NOMO-1 treated with DMSO at 0.1 percent for 48 hours (cell line): ENCODE data around the gene GPR26.

Experiments
- DNase-seq: peaks from one replicate; lab custom pipeline; 2025; ENCODE audit not compliant: unreplicated experiment; lab: John Stamatoyannopoulos, UW

Gene GPR26

DNA sequence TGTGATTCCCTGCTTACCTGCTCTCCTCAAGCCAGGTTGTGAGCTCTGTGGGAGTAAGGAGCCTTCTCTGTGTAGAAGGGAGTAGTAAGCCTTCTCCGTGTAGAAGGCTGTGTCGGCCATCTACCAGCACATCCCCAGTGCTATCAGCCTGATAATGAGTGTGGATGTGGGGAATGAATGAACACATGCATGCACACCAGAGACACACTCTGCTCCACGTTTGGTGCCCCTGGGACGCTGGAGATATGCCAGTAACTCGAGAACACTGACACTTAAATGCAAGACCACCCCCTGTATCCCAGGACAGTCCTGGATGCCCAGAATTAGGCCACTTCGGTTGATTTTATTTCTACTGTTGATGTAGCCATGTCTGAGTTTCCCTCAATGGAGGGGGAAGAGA is 21.1 kb upstream of the GPR26 start:
- no peak for DNase-seq

DNA sequence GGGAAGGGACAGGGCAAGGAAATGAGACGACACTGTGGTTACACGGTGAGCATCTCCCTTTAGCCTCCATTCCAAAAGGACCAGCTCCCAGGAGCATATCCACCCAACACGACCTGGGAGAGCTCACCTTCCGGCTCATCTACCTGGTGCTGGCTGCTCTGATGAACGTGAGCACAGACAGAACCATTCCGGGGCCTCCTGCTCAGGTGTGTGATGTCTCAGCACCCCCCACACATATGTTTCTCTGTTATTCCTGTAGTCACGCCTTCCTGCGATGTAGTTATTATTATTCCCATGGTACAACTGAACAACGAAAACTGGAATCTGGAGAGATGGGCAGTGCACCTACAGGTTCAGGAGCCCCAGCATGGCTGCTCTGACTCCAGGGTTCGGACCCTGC is 20.5 kb upstream of the GPR26 start:
- no peak for DNase-seq

DNA sequence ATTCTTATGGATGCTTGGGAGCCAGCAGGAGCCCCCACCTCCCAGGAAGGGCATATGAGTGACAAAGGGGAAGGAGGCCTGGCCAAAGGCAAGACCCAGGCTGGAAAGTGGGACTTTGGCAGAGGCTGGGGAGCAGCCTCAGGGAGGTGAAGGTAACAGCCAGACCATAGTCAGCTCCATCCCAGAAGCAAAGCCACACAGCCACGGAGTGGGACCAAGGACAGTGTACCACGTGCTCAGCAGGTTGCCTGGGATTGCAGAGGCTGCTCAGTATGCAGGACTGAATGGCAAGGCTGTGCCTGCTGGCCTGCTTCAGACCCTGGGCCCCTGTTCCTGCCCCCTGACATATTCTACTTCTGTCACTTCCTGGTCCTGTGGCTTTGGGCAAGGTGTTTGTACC is 17.6 kb upstream of the GPR26 start:
- DNase-seq = no peak

DNA sequence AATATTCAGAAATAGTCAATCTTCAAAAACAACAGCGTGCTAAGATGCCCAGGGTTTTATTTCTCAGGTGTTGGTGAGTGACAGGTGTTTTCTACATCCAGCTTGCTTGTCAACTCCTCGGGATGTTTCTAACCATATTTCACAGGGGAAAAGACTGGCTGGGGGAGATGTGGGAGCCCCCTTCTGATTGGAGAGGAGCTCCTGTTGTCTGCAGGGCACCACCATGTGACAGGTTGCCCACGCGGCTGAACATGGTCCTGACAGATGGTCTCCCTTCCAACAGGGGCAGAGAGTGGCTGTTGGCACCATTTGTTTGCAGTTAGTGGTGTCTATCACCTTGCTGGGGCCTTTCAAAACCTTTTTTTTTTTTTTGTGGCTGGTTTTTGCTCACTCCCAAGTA is 16.5 kb upstream of the GPR26 start:
- no peak for DNase-seq

DNA sequence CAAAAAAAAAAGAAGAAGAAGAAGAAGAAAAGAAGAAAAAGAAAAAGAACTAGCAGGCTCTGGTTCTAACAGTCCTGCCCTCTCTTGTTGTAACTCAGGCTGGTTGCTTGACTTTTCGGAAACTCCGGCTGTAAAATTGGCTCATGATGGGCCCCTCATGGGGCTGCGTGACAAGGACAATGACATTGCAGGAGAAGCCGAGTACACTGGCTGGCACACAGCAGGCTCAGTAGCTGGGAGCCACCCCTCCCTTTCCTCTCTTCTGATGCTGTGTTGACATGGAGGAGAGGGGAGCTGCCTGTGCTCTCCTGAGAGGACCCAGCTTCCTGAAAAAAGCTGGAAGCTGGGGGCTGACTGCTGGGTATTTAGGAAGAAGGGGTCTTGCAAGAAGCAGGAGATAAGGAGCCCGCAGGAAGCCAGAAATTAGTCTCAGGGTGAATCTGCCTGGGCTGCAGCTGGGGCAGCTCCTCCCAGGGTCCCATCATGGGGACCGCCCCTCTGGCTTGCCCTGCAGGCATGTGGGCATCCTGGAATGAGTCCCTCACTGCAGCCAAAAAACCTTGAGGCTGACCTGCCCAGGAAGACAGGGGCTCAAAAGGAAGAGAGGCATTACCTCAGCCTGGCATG is 14.6 kb upstream of the GPR26 start:
- DNase-seq = no peak

DNA sequence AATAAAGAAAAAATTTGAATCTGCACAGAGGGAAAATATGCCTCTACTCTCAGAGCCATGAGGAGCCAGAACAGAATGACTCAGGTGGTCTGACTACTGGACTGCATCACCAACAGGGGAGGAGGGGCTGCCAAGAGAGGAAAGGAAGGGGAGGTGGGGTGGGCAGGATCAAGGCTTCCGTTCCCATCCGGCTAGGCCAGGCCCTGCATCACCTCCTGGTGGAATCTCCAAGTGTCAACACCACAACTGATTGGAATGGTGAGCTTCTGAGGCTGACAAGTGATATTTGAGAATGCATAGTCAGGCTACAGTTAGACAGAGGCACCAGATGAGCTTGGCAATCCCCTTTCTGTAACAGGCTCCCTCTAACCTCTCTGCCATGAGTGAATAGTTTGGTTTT is 10.4 kb upstream of the GPR26 start:
- no peak for DNase-seq

DNA sequence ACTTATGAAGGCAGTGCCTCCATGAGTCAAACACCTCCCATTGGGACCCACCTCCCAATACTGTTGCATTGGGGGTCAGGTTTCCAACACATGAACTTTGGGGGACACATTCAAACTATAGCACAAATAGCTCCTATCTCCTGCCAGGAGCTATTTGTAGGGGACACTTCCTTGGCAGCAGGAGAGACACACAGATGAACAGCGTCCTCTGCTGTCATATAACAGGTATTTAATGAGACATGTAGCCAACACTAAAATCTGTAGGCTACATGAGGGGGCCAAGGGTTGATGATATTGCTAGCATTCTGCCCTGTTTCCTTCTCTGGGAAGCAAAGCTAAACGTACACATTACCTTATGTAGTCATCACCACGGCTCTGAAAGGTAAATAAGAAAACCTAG is 2.6 kb upstream of the GPR26 start:
- DNase-seq = no peak

DNA sequence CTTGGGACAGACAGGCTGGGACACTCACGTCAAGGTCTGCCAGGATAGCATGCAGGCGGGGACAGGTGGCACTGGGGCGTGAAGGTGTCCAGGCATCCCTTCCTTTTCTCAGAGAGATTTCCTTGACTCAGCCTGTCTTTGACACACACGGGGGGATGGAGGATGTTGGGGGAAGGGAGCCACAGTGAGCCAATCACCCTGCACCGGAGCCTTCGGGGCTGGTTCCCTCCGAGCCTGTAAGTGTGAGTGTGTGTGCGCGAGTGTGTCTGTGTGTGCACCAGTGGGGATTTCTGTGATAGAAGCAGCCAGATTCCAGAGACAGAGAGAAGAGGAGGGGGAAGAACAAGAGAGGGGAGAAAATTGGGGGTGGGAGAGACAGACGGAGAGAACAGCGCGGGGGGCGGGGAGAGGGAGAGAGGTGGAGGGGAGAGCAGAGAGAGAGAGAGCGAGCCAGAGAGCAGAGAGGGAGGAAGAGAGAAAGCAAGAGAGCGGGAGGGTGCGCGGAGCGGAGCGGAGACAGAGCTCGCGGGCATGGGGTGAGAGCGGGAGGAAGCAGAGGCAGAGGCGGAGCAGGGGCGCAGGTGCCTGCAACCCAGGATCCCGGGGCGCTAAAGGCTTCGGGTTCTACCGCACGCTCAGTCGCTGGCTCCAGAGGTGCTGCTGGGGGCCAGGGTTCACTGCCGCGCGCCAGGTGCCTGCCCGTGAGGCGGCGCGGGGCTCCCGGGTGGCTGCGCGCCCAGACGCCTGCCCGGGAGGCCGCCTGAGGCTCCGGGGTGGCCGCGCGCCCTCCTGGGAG is 466 bp upstream of the GPR26 start:
- no peak for DNase-seq

DNA sequence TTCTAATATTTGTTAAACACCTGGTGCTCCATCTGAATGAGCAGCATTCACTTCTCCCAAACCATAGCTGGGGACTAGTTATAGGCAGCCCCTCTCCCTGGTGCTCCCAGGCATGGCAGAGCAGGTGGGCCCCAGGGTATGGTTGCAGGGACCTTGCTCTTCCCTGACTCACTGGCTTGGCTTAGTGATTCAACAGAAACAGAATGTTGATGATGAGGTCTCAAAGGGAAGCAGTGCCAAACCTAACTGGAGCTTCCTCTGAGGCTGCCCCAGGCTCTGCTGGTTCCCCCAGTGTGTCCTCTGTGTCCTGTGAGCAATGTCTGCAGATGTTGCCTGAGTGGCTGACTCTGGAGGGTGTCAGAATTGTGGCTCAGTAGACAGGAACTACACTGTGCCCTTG is 3.7 kb downstream of the GPR26 start:
- no peak for DNase-seq

DNA sequence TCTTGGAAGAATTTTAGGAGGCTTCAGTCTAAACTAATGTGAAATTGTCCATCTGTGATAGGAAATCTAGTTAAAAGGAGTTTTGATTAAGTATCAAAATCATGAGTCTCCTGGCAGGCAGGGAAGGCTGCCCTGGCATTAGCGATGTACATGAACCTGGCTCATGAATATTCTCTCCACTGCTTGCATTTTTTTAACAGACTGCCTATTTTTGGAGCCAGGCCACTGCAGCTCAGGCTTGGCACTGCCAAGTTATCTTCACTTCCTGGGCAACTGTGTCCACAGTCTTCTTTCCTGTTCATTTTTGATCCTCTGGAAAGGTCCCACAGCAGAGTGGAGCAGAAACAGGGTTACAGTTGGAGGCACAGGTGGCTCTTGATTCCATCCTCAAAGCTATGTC is 7.0 kb downstream of the GPR26 start:
- no peak for DNase-seq

DNA sequence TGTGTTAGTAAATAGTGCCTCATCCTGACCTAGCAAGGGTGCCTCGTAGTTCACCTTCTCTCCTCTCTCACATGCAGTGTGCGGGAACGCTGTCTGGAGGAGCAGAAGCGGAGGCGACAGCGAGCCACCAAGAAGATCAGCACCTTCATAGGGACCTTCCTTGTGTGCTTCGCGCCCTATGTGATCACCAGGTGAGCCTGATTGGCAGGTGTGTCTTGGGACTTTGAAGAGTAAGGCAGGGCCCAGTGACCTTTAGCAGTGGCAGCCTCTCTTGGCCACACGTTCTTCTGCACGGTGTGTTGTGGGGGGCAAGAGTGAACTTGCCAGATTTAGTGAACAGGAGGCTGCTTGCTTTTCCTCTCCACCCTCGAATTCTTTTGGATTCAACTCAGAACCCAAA is 8.6 kb downstream of the GPR26 start:
- DNase-seq = no peak

DNA sequence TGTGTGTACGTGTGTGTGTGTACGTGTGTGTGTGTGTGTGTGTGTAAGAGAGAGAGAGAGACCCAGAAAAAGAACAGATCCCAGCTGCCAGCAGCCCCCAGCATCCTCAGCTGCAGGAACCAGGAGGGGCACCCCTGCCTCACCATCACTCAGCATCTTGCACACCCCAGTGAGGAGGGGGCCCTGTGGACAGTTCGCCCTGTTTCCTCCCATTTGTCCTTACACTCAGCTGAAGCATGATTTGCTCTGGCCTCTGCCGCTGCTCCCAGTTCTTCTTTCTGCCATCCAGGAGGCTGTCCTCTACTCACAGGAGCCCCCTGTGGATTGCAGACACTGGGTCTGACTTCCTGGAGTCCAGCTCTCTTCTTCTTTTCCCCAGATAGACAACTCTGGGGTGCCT is 9.7 kb downstream of the GPR26 start:
- DNase-seq = no peak

DNA sequence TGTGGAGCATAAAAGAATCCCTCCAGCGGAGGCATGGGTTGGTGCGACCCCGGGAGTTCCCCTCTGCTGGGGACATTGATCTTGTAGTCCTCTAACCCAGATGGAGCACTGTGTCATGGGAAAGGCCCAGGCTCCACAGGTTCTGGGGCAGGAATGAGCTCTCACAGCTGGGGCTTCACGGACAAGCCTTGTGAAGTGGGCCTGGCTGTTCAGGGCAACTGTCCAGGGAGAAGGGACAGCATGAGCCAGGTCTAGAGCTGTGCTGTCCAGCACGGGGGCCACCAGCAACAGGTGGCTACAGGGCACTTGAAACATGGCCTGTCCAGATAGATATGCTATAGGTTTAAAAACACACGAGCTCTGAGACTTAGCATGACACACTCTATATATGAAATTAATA is 11.4 kb downstream of the GPR26 start:
- no peak for DNase-seq

DNA sequence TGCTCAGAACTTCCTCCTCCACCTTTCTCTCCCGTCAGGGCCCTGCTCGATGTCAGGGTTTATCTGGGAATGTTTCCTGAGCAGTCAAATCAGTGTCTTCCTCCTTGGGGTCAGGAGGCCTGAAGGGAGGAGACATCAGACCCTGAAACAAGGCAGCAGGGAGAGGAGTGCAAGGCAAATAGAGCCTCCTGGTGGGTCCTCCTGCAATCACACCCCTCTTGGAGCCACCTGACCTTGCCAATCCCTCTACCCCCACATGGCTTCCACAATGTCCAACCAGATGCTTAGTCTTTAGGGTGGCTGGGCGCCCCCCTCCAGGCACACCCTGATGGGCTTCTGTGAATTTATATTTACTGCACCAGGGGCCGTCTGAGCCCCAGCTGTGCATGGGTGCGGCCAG is 12.2 kb downstream of the GPR26 start:
- DNase-seq = no peak

DNA sequence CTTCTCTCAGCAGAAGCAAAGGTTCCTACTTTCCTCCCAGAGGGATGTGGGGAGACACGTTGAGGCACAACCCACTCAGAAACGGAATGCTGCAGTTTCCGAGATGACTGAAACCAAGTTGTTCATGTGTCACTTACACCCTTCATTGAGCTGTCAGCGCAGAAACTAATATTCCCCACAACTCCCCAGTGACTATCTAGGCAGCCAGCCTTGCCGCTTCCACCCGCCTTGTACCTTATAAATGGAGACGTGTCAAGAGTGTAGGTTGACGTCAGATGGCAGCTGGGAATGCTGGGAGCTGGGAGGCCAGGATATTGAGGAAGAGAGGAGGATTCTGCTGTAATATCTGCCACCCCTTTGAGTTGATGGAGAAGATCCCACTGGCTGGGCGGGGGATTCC is 15.1 kb downstream of the GPR26 start:
- no peak for DNase-seq

DNA sequence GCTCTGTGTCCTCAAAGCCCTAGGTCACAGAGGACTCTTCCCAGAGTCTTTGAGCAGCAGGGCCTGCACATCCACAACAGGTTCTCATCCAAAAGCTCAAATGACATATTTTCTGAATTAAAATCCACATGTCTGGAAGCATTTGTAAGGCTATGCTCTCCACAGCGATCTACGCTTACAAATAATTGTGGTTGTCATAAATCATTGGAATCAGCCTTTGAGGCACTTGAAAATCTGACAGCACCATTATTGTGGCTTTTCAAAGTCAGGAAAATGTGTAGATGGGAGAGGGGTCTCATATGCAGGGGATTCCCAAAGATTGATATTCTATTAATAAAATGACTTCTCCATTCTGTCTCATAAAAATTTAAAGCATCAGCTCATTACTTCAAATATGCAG is 16.3 kb downstream of the GPR26 start:
- DNase-seq = no peak

DNA sequence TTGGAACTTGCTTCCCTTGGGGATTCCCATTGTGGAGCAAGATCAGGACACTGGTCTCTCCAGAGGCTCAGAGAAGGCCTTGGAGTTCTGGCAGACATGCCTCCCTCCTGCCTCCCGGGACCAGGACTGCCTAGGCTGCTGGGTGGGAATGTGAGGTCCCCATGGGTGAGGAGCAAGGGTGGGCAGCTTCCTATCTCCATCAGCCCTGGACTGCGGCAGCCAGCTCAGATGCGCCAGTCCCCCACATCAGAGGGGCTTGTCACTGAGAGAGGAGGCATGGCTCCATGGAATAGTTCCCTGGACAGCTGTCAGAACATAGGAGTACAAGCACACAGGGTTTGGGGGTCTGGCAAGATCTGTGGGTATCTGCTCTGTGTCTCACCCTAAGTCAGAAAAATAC is 17.3 kb downstream of the GPR26 start:
- no peak for DNase-seq

DNA sequence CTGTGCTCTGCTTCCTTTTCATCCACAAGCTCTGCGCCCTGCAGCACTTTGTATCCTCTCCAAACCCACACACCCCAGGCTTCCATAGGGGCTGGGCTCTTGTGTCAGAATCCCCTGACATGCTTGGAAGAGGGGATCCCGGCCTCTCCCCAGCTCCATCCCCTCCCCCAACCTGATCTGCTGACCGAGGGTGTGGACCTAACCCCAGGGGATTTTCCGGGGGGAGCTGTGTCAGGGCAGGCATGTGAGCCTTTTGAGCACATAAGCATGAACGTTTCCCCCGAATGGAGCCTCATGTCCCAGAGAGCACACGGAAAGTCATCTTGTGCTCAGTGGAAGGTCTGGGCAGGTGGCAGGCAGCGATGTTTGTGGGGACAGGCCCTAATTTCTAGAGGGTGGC is 17.7 kb downstream of the GPR26 start:
- DNase-seq = no peak

DNA sequence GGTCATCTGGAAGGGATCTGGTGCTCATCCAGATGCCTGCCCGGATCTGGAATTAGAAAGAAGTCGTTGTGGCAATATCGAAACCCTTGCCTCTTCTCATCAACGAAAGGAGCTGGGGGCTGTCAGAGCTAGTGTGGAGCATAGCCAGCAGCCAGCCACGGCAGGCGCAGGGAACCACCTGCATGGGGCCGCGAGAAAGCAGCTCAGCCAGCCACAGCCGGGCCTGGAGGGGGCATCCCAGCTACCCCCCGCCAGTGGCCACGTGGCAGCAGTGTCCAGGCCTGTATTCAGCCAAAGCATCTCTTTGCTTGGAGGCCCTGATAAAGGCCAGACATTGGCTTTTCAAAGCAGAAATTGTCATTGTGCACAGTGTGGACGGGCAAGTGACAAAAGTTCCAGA is 19.1 kb downstream of the GPR26 start:
- DNase-seq = no peak

DNA sequence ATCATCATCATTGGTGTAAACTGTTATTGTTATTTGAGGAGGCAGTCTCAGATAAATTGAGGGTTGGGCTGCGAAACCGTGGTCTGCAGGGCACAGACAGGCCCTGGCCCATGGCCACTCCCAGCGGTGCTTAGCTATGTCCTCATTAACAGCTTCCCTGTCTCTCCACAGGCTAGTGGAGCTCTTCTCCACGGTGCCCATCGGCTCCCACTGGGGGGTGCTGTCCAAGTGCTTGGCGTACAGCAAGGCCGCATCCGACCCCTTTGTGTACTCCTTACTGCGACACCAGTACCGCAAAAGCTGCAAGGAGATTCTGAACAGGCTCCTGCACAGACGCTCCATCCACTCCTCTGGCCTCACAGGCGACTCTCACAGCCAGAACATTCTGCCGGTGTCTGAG is 21.6 kb downstream of the GPR26 start:
- DNase-seq = no peak

DNA sequence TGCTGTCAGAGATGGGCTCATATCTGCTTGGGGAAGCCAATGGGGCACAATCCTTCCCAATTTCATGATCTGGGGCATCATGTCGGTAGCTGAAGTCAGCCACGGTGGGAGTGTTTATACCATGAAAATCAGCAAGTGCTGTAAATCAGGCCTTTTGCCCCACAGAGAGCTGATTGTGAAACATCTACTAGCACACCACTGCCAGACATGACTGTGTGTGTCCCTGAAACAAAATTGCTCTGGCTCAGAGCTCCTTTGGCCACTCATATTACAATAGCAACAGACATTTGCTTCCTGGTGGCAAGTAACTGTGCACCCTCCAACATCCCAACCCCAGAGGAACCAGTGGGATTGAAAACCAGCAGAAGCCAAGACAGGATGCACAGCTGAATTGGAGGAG is 23.7 kb downstream of the GPR26 start:
- DNase-seq = no peak

DNA sequence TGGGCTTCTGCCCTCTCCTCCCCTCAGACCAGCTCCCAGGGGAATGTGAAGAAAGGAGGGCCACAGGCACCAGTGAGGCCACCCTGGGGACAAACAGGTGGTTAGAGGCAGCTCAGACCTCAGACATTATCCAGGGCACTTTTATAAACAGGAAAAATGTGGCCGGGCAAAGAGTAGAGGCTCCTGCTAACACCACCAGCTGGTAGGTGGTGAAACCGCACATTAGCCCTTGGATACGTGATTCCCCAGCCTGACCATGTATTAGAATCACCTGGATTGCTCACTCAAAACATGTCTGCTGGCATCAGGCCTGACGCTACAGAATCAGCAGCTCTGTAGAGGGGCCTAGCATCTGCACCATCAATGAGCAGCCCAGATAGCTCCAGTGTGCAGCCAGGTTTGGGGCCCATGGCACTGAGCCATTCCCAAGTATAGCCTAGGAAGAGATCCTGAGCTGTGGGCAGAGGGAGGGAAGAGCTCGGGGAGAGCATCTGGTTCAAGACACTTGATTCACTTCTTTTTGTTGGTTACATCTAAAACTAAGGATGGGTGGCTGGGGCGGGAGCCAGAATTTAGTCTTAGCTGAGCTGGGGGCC is 37.1 kb downstream of the GPR26 start:
- DNase-seq = no peak

DNA sequence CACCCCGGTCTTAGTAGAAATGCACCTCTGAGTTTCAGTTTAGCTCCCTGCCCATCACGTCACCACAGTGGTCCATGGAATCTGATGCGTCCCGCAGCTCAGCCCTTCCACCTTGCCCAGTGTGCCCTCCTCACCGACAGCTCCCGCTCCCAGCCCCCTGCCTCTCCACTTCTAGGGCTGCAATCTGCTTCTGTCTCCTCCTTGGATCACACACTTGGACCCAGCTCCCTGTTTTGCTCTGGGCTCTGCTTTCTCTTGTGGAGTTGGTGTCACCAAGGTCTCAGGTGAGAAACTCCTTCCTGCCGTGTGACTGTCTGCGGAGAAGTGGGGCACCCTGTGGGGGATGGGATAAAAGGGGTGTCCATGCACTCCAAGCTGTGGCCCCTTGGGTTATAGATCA is 37.9 kb downstream of the GPR26 start:
- DNase-seq = no peak
